NB4 (cell line): ENCODE results near the gene KRTAP5-8.

Experiments used
- POLR2A ChIP-seq: IDR thresholded peaks from 2 replicates; pipeline ENCODE4 v1.6.1; 2011; ENCODE audit warnings: mild to moderate bottlenecking; ENCODE audit not compliant: insufficient read length; ENCODE audit errors: extremely low read depth
- TF ChIP-seq, protein P1 (sequence below): IDR thresholded peaks from one replicate; pipeline ENCODE4 v1.5.1; 2012; ENCODE audit warnings: low read depth, low read length

DNA sequence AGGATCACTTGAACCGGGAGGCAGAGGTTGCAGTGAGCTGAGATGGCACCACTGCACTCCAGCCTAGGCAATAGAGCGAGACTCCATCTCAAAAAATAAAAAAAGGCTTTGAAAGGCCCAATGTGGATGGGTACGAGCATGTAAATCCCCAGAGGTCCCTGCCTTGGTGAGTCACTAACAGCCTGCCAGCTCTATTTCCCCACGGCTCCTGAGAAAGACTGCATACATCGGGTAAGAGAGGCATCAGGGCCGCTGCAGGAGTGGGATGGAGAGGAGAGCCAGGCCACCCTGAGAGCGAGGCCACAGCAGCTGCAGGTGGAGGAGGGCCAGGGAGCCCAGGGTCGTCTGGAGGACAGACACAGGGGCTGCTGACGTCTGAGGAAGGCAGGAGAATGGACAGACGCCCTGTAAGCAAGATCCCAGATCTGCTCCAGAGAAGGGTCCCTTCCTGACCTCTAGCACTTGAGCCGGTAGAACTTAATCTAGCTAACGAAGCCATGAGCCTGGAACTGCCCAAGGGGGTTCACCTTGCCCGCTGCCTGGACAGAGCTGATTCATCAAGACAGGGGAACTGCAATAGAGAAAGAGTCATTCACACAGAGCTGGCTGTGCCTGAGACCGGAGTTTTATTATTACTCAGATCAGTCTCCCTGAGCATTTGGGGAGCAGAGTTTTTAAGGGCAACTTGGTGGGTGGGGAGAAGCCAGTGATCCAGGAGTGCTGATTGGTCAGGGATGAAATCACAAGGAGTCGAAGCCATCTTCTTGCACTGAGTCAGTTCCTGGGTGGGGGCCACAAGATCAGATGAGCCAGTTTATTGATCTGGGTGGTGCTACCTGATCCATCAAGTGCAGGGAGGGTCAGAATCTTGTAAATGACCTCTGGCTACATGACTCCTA lies 5.3 kb downstream of the KRTAP5-8 start:
- TF ChIP-seq, protein P1, sequence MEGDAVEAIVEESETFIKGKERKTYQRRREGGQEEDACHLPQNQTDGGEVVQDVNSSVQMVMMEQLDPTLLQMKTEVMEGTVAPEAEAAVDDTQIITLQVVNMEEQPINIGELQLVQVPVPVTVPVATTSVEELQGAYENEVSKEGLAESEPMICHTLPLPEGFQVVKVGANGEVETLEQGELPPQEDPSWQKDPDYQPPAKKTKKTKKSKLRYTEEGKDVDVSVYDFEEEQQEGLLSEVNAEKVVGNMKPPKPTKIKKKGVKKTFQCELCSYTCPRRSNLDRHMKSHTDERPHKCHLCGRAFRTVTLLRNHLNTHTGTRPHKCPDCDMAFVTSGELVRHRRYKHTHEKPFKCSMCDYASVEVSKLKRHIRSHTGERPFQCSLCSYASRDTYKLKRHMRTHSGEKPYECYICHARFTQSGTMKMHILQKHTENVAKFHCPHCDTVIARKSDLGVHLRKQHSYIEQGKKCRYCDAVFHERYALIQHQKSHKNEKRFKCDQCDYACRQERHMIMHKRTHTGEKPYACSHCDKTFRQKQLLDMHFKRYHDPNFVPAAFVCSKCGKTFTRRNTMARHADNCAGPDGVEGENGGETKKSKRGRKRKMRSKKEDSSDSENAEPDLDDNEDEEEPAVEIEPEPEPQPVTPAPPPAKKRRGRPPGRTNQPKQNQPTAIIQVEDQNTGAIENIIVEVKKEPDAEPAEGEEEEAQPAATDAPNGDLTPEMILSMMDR = no peak
- no peak for TF ChIP-seq POLR2A
